A673 (cell line): ENCODE data around the gene MVB12B. TPM values are rescaled to one million over a fixed set of nuclear protein-coding genes. Genes with fewer than 3 reads are reported as not detected.

Source experiments
- BruUV-seq: library from RNA; stranded (reverse); fragments of 400-500 nt; replicated peaks from 2 replicates; lab custom pipeline; 2021; lab: Mats Ljungman, UMichigan
- CTCF ChIA-PET: fragments of 300-600 bp; sonication (Branson Sonifier 250); formaldehyde crosslinking; loops from one replicate; lab custom pipeline; 2022; ENCODE audit warnings: antibody characterized with exemption; lab: Charles Lee
- POLR2A ChIA-PET: fragments of 300-600 bp; sonication (Branson Sonifier 250); formaldehyde crosslinking; loops from one replicate; lab custom pipeline; 2022; ENCODE audit warnings: antibody characterized with exemption; ENCODE audit not compliant: low non-redundant PET; lab: Charles Lee
- DNase-seq: peaks from one replicate; pipeline ENCODE4 v3.0.0-alpha.2; 2015; ENCODE audit warnings: low spot score
- H3K27ac ChIP-seq: fragments of 200-600 bp; sonication (generic); 2 replicates; pipeline ENCODE4 v1.5.1; 2016; ENCODE audit warnings: mixed run types, low read depth, mild to moderate bottlenecking, mixed read lengths, antibody characterized with exemption, low read length; ENCODE audit not compliant: poor library complexity, severe bottlenecking
- H3K27me3 ChIP-seq: fragments of 200-600 bp; sonication (generic); replicated peaks from 2 replicates; pipeline ENCODE4 v1.6.1; 2017; ENCODE audit warnings: mixed run types, low read depth, mild to moderate bottlenecking, mixed read lengths, antibody characterized with exemption, low read length; ENCODE audit not compliant: insufficient read depth, poor library complexity
- H3K36me3 ChIP-seq: fragments of 200-600 bp; sonication (generic); 2 replicates; pipeline ENCODE4 v1.6.1; 2016; ENCODE audit warnings: mixed run types, mild to moderate bottlenecking, mixed read lengths, antibody characterized with exemption, low read length; ENCODE audit not compliant: insufficient read depth, poor library complexity, severe bottlenecking
- H3K4me1 ChIP-seq: fragments of 200-600 bp; sonication (generic); 2 replicates; pipeline ENCODE4 v1.6.1; 2017; ENCODE audit warnings: mixed run types, mild to moderate bottlenecking, mixed read lengths, antibody characterized with exemption, low read length; ENCODE audit not compliant: insufficient read depth, poor library complexity, severe bottlenecking
- H3K4me3 ChIP-seq: fragments of 200-600 bp; sonication (generic); 2 replicates; pipeline ENCODE4 v1.5.1; 2016; ENCODE audit warnings: low read depth, mixed run types, mild to moderate bottlenecking, mixed read lengths, low read length; ENCODE audit not compliant: poor library complexity, severe bottlenecking
- H3K9me3 ChIP-seq: fragments of 200-600 bp; sonication (generic); 2 replicates; pipeline ENCODE4 v1.6.1; 2016; ENCODE audit warnings: mixed run types, low read depth, mild to moderate bottlenecking, mixed read lengths, antibody characterized with exemption, low read length; ENCODE audit not compliant: poor library complexity, severe bottlenecking
- CTCF ChIP-seq: fragments of 300-800, 200-600 bp; sonication (generic); conservative IDR thresholded peaks from 2 replicates; pipeline ENCODE4 v1.5.1; 2017; ENCODE audit warnings: low read depth, mild to moderate bottlenecking, antibody characterized with exemption, low read length, moderate library complexity, mixed read lengths
- EZH2 ChIP-seq: fragments of 200-600 bp; sonication (generic); IDR thresholded peaks from 2 replicates; pipeline ENCODE4 v1.6.1; 2017; ENCODE audit warnings: borderline replicate concordance, low read depth, mild to moderate bottlenecking, mixed read lengths, antibody characterized with exemption, low read length; ENCODE audit not compliant: poor library complexity, severe bottlenecking
- intact Hi-C: fragments of 100-400 bp; cut with micrococcal nuclease; formaldehyde crosslinking; loops from one replicate; pipeline ENCODE4 v1.10.0; 2022; ENCODE audit not compliant: unreplicated experiment
- total RNA-seq: library from RNA; stranded (reverse); gene quantifications from 2 replicates; pipeline ENCODE4 v1.2.3, GENCODE V29; 2021

Gene MVB12B
- total RNA-seq, 1 experiment from 2014 or later = 12.3 TPM

DNA sequence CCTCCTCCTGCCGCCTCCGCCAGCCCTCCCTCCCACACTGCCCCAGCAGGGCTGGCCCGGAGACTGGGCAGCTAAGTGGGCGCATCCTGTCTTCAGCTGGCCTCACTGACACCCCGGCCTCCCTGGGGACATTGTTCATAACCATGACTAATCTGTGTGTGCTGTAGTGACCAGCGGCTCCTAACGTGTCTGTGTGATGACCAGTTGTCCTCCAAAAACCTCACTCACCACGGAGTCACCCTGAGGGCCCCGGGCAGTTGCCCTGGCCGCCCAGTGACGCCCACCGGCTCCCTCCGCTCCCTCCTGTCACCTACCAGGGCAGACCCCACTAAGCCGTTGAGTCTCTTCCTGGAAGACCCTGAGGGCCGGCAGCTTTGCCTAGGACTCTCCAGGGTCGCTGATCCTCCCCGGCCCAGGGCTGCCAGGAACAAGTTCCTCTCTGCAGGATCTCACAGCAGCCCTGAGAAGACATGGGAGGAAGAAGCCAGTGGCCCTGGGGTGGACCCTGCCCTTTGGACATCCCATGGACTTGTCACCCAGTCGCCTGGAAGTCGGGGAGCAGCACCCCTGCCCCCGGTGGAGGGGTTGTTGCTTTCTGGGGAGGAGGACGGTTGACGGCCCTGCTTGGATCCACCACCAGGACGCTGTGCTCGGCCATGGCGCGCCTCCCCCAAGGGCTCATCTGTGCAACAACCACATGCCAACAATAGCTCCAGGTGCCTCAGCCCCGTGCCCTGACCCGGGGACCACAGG is 176.9 kb downstream of the MVB12B start:
- no peak for TF ChIP-seq CTCF
- no peak for TF ChIP-seq EZH2
- no TSS peak for BruUV-seq
- no peak overlapping the region for H3K27ac ChIP-seq
- H3K9me3 ChIP-seq = no peaks in the 10 kb centered on the region
- ChIA-PET CTCF (no interaction called here), POLR2A (no interaction called here)
- no peaks in the 10 kb centered on the region for H3K27me3 ChIP-seq
- intact Hi-C loops = no loop called here
- H3K4me1 ChIP-seq = no peaks in the 10 kb centered on the region
- no peak for DNase-seq
- no peaks in the 10 kb centered on the region for H3K36me3 ChIP-seq
- H3K4me3 ChIP-seq = no peak overlapping the region

- ChIA-PET CTCF (interaction anchor here (0.5 kb wide), 1 partner anchor 51 kb away, joined by 7 read pairs; no protein-coding TSS in a partner anchor), POLR2A (no interaction called here)
- Histone ChIP-seq H3K9me3 (no peaks in the 10 kb centered on the region), H3K36me3 (no peaks in the 10 kb centered on the region), H3K4me3 (no peak overlapping the region), H3K4me1 (no peaks in the 10 kb centered on the region), H3K27ac (no peak overlapping the region), H3K27me3 (no peaks in the 10 kb centered on the region)
- no peak for DNase-seq
- TF ChIP-seq CTCF = no peak
- TF ChIP-seq EZH2 = no peak
- no TSS peak for BruUV-seq
- intact Hi-C loops = no loop called here
Observed at GRCh38 chr9:126504086-126504976, 177.7 kb downstream of the MVB12B start.

GRCh38 chr9:126504977-126505455 is 178.4 kb downstream of the MVB12B start:
- ChIA-PET CTCF (interaction anchor here (0.5 kb wide), 1 partner anchor 50 kb away, joined by 7 read pairs; no protein-coding TSS in a partner anchor), POLR2A (no interaction called here)
- Histone ChIP-seq H3K4me1 (no peaks in the 10 kb centered on the region), H3K9me3 (no peaks in the 10 kb centered on the region), H3K4me3 (no peak overlapping the region), H3K36me3 (no peaks in the 10 kb centered on the region), H3K27me3 (no peaks in the 10 kb centered on the region), H3K27ac (no peak overlapping the region)
- intact Hi-C loops = no loop called here
- no TSS peak for BruUV-seq
- TF ChIP-seq CTCF = no peak
- no peak for TF ChIP-seq EZH2
- DNase-seq = no peak
